ENCODE results near the gene APMAP.

APMAP gene

DNA sequence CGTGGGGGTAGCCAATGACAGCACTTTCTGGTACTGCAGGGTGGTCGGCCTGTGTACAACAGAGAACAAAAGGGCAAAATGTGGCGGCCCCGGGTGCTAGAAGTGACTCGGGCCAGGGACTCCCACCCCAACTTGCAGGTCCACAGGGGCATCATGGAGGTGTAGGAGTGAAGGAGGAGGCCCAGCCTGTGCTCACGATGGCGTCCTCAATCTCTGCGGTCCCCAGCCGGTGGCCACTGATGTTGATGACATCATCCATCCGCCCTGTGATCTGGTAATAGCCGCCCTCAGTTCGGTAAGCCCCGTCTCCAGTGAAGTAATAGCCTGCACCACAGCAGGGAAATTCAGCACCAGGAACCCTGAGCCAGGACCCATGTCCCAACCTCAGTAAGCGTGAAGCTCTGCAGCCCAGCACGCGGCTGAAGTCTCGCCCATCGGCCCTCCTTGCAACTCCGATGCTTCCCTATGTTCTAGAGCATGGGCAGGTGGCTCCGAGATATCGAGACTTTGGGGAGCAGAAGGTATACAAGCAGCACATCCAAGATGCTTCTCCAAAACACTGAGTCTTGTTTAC, 20.2 kb upstream of the APMAP start:
- H3K27ac ChIP-seq: no peak overlapping the region
- no peak overlapping the region for H3K4me3 ChIP-seq (IDR thresholded peaks at IDR 0.05; ENCODE audit: insufficient read depth, low read depth, low read length)
- TF ChIP-seq, protein P1, sequence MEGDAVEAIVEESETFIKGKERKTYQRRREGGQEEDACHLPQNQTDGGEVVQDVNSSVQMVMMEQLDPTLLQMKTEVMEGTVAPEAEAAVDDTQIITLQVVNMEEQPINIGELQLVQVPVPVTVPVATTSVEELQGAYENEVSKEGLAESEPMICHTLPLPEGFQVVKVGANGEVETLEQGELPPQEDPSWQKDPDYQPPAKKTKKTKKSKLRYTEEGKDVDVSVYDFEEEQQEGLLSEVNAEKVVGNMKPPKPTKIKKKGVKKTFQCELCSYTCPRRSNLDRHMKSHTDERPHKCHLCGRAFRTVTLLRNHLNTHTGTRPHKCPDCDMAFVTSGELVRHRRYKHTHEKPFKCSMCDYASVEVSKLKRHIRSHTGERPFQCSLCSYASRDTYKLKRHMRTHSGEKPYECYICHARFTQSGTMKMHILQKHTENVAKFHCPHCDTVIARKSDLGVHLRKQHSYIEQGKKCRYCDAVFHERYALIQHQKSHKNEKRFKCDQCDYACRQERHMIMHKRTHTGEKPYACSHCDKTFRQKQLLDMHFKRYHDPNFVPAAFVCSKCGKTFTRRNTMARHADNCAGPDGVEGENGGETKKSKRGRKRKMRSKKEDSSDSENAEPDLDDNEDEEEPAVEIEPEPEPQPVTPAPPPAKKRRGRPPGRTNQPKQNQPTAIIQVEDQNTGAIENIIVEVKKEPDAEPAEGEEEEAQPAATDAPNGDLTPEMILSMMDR (conservative IDR thresholded peaks at IDR 0.05; ENCODE audit: low read depth, low read length): no peak

DNA sequence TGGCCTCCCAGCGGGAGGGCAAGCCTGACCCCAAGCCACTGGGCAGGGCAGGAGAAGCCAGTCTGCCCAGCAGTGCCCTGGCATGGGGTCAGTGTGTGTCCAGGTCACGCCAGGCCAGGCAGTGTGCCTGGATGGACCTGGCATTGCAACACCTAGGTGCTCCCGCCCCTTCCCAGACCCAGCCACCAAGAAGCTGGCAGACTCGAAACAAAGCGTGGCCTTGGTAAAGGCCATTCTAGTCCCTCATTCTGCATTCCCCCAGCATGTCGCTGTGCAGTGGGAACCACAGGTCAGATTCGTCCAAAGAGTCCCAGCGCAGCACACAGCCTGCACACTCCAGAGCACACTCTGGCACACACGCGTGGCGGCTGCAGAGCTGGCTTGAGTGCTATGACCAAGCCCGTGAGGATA, 19.3 kb upstream of the APMAP start:
- Histone ChIP-seq H3K4me3 (IDR thresholded peaks at IDR 0.05; ENCODE audit: insufficient read depth, low read depth, low read length) (no peak overlapping the region), H3K36me3 (ENCODE audit: insufficient read depth) (no peaks in the 10 kb centered on the region), H2AFZ (ENCODE audit: low read depth) (no peak overlapping the region), H3K27ac (no peak overlapping the region), H3K4me2 (no peak overlapping the region), H3K79me2 (ENCODE audit: insufficient read depth, low read depth) (no peaks in the 10 kb centered on the region), H3K9ac (no peak overlapping the region), H3K4me1 (ENCODE audit: low read depth, poor library complexity, severe bottlenecking) (peaks cover 18% of the 10 kb centered on the region), H3K27me3 (ENCODE audit: insufficient read depth, low read depth) (no peaks in the 10 kb centered on the region), H4K20me1 (ENCODE audit: insufficient read depth) (no peaks in the 10 kb centered on the region)
- TF ChIP-seq, protein P1 (conservative IDR thresholded peaks at IDR 0.05; ENCODE audit: low read depth, low read length): no peak

More for the DNA sequence above, 20.2 kb upstream of the APMAP start:
- Histone ChIP-seq H3K79me2 (ENCODE audit: insufficient read depth, low read depth) (no peaks in the 10 kb centered on the region), H3K9ac (no peak overlapping the region), H3K36me3 (ENCODE audit: insufficient read depth) (no peaks in the 10 kb centered on the region), H2AFZ (ENCODE audit: low read depth) (no peak overlapping the region), H3K27me3 (ENCODE audit: insufficient read depth, low read depth) (no peaks in the 10 kb centered on the region), H3K4me2 (no peak overlapping the region), H3K4me1 (ENCODE audit: low read depth, poor library complexity, severe bottlenecking) (peaks cover 27% of the 10 kb centered on the region), H4K20me1 (ENCODE audit: insufficient read depth) (no peaks in the 10 kb centered on the region)

DNA sequence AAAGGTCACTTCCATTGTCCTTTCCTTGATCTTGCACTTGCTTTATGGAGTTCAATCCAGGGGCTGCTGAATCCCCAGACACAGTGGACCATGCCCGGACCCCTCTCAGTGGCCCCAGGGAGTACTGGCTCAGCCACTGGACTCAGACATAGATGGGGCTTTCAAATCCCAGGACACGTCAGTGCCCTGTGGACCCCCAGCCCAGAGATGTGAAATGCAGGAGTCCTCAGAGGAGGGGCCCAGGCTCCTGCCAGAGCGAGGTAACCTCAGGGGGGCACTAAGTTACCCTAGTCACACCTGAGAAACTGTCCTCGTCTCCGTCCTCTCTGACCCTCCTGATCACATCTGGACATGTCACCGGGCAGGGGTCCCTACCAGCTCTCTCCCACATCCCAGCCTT, 18.7 kb upstream of the APMAP start:
- Histone ChIP-seq H3K36me3 (ENCODE audit: insufficient read depth) (no peaks in the 10 kb centered on the region), H3K79me2 (ENCODE audit: insufficient read depth, low read depth) (no peaks in the 10 kb centered on the region), H3K4me1 (ENCODE audit: low read depth, poor library complexity, severe bottlenecking) (peaks cover 13% of the 10 kb centered on the region), H4K20me1 (ENCODE audit: insufficient read depth) (no peaks in the 10 kb centered on the region), H3K27ac (no peak overlapping the region), H3K9ac (no peak overlapping the region), H3K4me2 (no peak overlapping the region), H3K4me3 (IDR thresholded peaks at IDR 0.05; ENCODE audit: insufficient read depth, low read depth, low read length) (no peak overlapping the region), H3K27me3 (ENCODE audit: insufficient read depth, low read depth) (no peaks in the 10 kb centered on the region), H2AFZ (ENCODE audit: low read depth) (no peak overlapping the region)
- TF ChIP-seq, protein P1 (conservative IDR thresholded peaks at IDR 0.05; ENCODE audit: low read depth, low read length): no peak

DNA sequence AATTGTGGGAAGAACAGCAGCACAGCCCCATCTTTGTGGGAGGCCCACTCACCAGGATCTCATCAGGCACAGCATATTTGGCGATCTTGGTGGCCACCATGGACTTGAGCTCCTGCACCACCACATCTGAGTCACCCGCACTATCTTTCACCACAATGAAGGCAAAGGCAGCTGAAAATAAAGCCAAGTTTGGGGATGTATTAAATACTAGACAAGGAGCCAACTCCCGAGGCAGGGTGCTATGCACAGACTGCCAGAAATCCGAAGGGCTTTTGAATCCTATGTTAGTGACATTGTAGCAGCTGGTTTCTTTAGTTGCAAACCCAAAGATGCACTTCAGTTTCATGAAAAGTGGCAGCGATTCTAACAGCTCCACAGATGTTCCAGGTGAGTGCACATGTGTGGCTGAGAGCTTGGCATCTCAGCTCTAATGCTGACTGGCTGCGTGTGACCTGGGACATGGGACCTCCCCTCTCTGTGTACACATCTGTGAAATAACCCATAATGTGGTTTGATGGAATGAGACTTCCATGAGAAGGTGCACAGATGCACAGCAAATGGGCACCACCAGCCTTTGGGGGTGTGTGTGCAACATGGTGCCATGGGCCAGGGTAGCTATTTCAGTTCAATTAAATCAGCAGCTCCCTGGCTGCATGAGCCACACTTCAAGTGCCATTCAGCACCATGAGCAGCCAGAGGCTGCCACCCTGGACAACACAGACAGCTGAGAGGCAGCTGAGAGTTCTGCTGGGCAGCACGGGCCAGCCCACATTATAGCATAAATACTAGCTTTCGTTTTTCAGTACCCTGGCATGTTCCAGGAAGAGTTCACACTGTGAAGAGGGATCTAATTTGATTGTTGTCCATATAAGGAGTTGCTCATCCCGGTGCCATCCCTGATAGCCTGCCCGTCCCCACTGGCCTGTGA, 16.9 kb upstream of the APMAP start:
- Histone ChIP-seq H2AFZ (ENCODE audit: low read depth) (no peak overlapping the region), H3K4me3 (IDR thresholded peaks at IDR 0.05; ENCODE audit: insufficient read depth, low read depth, low read length) (no peak overlapping the region), H3K27ac (no peak overlapping the region), H3K4me2 (no peak overlapping the region), H3K4me1 (ENCODE audit: low read depth, poor library complexity, severe bottlenecking) (no peaks in the 10 kb centered on the region), H4K20me1 (ENCODE audit: insufficient read depth) (no peaks in the 10 kb centered on the region), H3K9ac (no peak overlapping the region), H3K36me3 (ENCODE audit: insufficient read depth) (no peaks in the 10 kb centered on the region), H3K79me2 (ENCODE audit: insufficient read depth, low read depth) (no peaks in the 10 kb centered on the region), H3K27me3 (ENCODE audit: insufficient read depth, low read depth) (no peaks in the 10 kb centered on the region)
- TF ChIP-seq, protein P1 (conservative IDR thresholded peaks at IDR 0.05; ENCODE audit: low read depth, low read length): no peak

All from KMS-11 (cell line).